IPS-NIHi11 (cell line): ENCODE results near the gene CATSPERZ.

Source experiments
- DNase-seq: peaks from one replicate; pipeline ENCODE4 v3.0.0; 2012; ENCODE audit warnings: mixed read lengths, low spot score

Gene CATSPERZ, protein sequence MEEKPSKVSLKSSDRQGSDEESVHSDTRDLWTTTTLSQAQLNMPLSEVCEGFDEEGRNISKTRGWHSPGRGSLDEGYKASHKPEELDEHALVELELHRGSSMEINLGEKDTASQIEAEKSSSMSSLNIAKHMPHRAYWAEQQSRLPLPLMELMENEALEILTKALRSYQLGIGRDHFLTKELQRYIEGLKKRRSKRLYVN

DNA sequence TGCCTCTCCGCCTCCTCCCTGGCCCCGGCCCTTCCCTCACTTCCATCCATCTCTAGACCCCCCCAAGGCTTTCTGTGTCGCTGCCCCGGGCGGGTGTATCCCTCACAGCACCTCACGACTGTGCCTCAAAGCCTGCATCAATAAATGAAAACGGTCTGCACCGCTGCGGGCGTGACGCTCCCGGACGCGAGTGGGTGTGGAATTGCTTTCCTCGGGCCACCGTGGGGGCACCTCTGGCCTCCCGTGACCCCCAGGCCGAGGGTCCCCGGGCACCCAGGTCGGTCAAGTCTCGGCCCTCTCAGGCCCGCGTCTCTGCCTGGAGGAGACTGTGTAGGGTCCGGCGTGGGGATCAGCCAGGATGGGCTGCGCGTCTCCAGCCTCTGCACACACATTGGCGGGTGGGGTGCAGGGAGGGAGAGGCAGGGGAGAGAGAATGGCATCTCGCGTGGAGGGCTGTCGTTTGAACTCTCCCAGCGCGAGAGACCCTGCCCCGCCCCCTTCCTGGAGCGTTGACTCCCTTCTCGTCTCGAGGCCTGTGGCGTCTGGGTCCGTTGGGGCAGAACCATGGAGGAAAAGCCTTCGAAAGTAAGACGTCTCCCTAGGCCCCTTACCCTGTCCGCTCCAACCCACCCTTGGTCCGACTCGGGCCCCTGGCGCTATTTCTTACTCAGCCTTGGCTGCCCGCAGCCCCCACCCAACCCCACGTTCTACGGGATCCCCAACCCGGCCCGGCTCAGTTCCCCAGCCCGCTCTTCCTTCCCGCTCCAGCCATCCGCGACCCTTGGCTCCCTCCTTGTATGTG, at the start of gene CATSPERZ:
Gene CATSPERZ (plus strand): TSS at position 512 of the 802 bp plus-strand sequence. CDS start 53 bp downstream, at position 565.
- peak; percentile 62 for DNase-seq

DNA sequence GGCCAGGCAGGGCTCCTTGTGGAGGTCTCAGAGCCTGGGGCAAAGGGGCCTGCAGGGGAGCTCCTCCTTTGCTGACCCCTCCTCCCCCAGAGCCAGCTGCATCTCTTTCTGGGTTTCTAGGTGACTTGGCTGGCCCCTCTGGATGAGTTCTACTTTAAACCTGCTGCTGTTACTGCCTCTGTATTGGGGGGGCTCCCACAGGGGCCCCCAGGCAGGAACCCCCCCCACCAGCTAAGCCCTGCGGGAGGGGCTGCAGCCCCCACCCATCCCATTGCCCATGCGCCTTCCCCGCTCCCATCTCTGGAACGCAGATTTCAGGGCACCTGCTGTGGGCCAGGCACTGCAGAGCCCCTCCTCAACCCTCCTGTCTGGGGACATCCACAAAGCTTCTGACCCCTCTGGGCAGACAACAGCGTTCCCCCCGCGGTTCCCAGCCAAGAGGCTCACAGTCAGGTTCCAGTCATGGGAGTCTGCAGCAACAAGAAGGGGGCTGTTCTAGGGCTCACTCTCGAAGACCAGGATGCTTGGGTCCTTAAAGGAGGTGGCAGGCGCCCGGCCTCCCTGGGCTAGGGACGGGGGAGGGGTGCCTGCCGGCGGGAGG, 49.6 kb upstream of the CATSPERZ start:
- DNase-seq, result no peak

GRCh38 chr11:64251016-64251752, 49.0 kb upstream of the CATSPERZ start, which contains the start of gene PLCB3:
TSS of gene PLCB3 (plus strand) at chr11:64251530. CDS start at chr11:64251650, 120 bp downstream.
- DNase-seq, result peak; percentile 89

DNA sequence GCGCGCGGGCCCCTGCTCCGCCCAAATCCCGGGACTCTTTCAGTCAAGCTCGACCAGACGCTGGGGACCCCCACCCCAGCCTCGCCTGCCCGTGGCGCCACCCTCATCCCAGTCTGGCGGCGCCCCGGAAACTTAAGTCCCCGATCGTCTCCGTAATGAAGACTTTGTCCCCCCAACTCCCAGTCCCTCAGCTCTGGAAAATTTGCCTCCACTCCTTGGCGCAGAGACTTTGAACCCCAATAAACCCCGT, 48.5 kb upstream of the CATSPERZ start:
- no peak for DNase-seq

DNA sequence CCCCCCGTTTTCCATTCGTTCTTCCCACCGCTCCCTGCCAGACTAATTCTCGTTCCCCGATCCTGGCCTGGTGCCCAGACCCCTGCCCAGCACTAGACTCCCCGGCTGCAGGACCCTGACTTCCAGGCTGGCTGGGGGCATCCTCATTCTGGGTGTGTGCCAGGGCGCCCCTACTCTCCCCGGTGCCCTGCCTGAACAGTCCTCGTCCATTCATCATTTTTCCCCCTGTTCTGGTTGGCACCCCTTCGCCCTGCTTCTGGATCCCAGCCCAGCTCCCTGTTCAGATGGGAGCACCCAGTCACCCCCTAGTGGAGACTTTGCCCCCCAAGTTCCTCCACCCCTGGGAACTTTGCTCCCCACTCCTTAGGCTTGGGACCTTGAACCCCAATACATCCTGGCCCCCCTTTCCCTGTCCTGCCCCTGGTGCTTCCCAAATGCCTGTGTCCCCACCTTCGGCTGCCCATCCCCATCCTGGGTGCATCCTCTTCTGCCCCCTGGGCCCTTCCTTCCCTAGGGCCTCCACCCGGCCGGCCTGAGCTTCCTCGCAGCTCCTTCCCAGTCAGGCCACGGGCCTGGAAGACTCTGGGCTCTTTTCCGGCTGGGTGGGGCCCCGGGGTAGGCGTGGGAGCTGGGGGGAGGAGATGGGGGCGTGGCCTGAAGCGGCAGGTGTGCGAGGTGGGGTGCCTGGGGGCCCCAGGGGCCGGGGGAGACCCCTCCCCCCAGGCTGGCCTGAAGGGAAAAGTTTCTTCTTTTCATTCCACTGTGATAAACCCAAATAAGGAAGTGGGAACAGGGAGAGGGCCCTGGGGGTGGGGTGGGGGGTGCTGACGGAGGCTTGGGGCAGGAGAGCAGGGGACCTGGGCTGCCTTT, 47.9 kb upstream of the CATSPERZ start:
- peak; percentile 71 for DNase-seq

DNA sequence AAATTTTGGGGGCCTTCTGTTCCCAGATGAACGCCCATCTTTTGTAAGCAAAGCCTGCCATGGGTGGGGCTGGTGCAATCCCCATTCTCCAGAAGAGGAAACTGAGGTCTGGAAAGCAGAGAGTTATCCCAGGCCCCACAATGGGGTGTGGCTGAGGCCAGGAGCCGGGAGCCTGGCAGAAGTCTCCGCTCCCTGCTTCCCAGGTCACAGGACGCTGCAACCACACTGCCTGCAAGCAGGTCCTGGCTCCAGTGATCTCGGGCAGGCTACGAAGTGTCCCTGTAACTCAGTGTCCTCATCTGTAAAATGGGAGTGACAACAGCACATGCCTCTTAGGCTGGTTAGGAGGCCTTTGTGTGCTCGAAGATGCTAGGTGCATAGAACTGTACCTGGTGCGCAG, 47.1 kb upstream of the CATSPERZ start:
- DNase-seq, result no peak

DNA sequence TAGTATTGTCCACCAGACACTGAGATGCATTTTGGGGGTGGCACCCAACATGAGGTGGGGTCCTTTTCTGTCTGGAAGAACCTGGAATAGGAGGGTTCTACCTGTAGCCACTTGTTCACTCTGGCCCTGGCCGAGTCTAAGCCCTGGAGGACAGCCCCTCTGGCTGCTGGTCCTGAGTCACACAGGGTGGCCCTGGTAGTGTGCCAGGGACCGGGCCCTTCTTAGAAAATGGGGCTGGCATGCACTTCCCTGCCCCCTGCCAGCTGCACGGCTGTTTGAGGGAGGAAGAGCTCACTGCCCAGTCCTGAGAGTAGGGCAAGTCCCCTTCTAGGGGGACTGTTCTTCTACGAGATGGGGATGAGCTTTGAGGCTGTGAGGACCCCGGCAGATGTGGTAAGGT, 46.7 kb upstream of the CATSPERZ start:
- no peak for DNase-seq

GRCh38 chr11:64254326-64254725, 45.8 kb upstream of the CATSPERZ start:
- DNase-seq, result no peak

DNA sequence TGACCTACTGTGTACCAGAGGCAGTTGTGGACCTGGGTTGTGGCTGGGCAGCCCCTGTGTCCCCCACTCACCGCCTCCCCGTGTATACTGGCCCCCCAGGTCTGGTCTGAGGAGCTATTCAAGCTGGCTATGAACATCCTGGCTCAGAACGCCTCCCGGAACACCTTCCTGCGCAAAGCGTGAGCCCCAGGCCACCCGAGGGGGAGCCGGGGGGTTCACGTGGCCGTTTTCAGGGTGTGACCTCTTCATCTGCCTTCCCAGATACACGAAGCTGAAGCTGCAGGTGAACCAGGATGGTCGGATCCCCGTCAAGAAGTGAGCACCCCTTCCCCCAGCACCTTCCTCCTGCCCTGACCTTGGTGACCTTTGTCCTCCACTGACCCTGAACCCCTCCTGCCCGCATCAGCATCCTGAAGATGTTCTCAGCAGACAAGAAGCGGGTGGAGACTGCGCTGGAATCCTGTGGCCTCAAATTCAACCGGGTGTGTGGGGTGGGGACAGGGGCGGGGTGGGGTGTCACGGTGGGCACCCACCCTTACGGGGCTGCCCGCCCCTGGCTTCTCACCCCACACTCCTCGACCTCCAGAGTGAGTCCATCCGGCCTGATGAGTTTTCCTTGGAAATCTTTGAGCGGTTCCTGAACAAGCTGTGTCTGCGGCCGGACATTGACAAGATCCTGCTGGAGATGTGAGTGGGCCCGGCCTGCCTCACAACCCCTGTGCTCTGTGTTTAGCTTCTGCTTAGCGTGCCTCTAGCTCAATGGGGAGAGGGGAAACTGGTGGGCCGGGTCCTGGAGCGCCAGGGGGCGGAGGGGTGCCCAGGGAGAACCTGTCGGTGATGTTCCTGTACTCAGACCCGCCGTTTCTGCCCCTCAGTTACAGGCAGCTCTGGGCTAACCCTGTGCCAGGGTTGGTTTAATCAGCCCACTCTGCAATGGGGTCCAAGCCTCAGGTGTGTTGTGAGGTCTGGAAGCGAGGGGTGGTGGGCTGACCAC, 44.7 kb upstream of the CATSPERZ start:
- DNase-seq, result no peak

DNA sequence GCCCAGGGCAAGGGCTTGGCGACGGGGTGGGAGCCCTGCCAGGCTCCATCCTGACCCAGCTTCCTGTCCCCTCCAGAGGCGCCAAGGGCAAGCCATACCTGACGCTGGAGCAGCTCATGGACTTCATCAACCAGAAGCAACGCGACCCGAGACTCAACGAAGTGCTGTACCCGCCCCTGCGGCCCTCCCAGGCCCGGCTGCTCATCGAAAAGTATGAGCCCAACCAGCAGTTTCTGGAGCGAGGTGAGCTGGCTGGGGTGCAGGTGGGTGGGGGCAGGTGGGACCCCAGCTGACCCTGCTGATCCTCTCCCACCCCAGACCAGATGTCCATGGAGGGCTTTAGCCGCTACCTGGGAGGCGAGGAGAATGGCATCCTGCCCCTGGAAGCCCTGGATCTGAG, 43.9 kb upstream of the CATSPERZ start:
- DNase-seq, result no peak

GRCh38 chr11:64258356-64258755, 41.8 kb upstream of the CATSPERZ start:
- DNase-seq, result no peak

DNA sequence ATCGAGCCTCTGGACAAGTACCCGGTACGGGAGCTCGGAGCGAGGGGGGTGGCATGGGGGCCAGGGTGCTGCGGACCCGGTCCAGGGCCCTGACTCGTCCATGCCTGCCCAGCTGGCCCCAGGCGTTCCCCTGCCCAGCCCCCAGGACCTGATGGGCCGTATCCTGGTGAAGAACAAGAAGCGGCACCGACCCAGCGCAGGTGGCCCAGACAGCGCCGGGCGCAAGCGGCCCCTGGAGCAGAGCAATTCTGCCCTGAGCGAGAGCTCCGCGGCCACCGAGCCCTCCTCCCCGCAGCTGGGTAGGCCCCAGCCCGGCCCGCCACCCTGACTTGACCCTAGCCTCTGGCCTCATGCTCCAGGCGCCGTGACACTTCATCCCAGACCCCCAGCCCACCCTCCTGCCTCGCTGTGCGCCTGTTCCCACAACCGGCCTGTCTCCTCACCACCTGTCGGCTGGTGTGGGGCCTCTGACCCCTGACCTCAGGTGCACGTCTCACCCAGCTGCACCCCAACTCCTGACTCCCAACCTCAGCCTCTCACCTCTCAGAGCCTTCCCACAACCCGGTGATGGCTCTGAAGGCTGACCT, 41.1 kb upstream of the CATSPERZ start:
- DNase-seq, result no peak

DNA sequence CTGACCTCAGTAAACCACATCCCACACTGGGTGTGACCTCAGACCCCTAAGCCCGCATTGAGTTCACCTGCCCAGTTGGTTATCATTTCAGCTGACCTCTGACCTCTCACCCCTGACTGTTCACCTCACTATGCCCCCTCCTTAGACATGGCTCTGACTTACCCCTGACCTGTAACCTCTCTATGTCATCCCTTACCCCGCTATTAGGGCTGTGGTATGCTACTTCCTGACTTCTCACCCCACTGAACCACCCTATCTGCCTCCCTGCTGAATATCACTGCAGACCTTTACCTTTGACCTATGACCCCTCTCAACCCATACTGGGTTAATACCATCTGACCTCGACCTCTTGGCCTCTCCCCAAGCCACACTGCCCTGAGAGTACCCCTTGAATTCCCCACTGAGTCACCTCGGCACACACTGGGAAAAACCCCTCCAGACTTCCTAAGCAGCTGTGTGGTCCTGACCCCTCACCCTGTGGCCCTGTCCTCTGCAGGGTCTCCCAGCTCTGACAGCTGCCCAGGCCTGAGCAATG, 40.6 kb upstream of the CATSPERZ start:
- no peak for DNase-seq

DNA sequence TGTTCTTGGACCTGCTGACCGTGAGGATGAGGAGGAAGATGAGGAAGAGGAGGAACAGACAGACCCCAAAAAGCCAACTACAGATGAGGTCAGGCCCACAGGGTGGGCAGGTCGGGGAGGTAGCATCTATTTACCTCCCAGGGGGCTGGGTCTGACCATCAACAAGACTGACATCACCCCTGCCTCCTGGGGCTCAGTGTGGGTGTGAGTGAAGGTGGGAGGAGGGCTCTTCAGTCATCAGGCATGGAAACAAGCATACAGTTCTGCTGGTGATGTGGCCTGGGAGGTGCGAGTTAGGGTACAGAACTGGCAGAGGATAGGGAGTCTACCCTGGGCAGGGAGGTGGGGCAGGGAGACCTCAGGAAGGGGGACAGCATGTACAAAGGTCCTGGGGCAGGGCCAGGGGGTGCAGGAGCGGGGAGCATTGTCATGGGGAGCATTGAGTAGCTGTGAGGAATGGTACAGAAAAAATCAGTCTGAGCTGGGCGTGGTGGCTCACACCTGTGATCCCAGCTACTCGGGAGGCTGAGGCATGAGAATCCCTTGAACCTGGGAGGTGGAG, 39.9 kb upstream of the CATSPERZ start:
- DNase-seq, result no peak

GRCh38 chr11:64261556-64262080, 38.5 kb upstream of the CATSPERZ start:
- DNase-seq, result no peak

- DNase-seq, result no peak
Measured at GRCh38 chr11:64262271-64263002, 37.7 kb upstream of the CATSPERZ start.

- DNase-seq, result peak; percentile 60
Measured at GRCh38 chr11:64263021-64263946, 36.9 kb upstream of the CATSPERZ start.
